Keratinocyte (primary cell): ENCODE measurements around the gene KPNA3.

ENCODE experiments used
- EZH2 ChIP-seq: IDR thresholded peaks from one replicate; pipeline ENCODE4 v1.6.1; 2012; ENCODE audit warnings: inconsistent platforms, mild to moderate bottlenecking, low read length, moderate library complexity
- TF ChIP-seq, protein P1 (sequence below), 3 experiments: IDR thresholded peaks in 1 of 3; conservative IDR thresholded peaks in 1 of 3; optimal IDR thresholded peaks in 1 of 3; 2 replicates in 2 of 3; 3 replicates in 1 of 3; pipeline versions ENCODE3 to v1.5.1; 2011; ENCODE audit warnings: low read length in 3 of 3, mild to moderate bottlenecking in 3 of 3, moderate library complexity in 2 of 3, control low read depth in 1 of 3, inconsistent platforms in 1 of 3; ENCODE audit not compliant: insufficient read depth in 2 of 3; ENCODE audit errors: extremely low read depth in 1 of 3

DNA sequence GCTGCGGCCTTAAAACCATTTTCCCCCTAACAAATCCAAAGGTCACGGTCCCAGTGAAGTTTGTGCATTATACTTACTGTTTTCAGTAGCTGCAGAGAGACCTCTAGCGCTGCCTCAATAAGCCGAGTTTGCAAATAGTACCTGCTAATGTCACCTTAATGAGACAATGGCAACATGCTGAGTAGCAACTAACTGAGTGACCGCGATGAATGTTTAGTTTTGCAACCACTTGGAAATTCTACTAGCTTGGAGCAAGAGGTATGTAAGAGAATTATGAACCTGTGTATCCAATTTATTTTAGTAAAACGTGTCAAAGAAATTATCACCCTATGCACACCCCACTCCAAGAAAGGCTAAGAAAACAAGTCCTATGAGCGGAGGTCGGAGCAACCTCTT is 1.2 kb downstream of the KPNA3 start:
- no peak for TF ChIP-seq EZH2
- TF ChIP-seq, protein P1, sequence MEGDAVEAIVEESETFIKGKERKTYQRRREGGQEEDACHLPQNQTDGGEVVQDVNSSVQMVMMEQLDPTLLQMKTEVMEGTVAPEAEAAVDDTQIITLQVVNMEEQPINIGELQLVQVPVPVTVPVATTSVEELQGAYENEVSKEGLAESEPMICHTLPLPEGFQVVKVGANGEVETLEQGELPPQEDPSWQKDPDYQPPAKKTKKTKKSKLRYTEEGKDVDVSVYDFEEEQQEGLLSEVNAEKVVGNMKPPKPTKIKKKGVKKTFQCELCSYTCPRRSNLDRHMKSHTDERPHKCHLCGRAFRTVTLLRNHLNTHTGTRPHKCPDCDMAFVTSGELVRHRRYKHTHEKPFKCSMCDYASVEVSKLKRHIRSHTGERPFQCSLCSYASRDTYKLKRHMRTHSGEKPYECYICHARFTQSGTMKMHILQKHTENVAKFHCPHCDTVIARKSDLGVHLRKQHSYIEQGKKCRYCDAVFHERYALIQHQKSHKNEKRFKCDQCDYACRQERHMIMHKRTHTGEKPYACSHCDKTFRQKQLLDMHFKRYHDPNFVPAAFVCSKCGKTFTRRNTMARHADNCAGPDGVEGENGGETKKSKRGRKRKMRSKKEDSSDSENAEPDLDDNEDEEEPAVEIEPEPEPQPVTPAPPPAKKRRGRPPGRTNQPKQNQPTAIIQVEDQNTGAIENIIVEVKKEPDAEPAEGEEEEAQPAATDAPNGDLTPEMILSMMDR (optimal IDR thresholded peaks at IDR 0.05 in 1 of 3, IDR thresholded peaks at IDR 0.05 in 1 of 3, conservative IDR thresholded peaks at IDR 0.05 in 1 of 3; ENCODE audit: extremely low read depth in 1 of 3, insufficient read depth in 2 of 3, low read length in 3 of 3), result peak in 1 of 3 experiments; percentile 42
